H1 (cell line): ENCODE data around the gene MYO16. TPM values are rescaled to one million over a fixed set of nuclear protein-coding genes. Genes with fewer than 3 reads are reported as not detected.

ENCODE experiments used
- CTCF ChIA-PET: fragments of 300-600 bp; sonication (Branson Sonifier 250); formaldehyde crosslinking; loops from one replicate; lab custom pipeline; 2021; ENCODE audit not compliant: partially characterized antibody; lab: Charles Lee
- POLR2A ChIA-PET: fragments of 300-600 bp; sonication (Branson Sonifier 250); formaldehyde crosslinking; loops from one replicate; lab custom pipeline; 2021; ENCODE audit warnings: inconsistent platforms; ENCODE audit not compliant: partially characterized antibody; lab: Charles Lee
- DNase-seq, 2 experiments: peaks; one replicate each; pipeline versions ENCODE4 v3.0.0 to v3.0.0-alpha.2; 2010 to 2022; ENCODE audit warnings: low spot score in 2 of 2, low read depth in 1 of 2, mixed read lengths in 1 of 2
- FAIRE-seq: peaks from 2 replicates; lab custom pipeline; 2011; peaks lifted over from hg19 to GRCh38; lab: Jason Lieb, UNC
- H2AFZ ChIP-seq: 2 replicates; pipeline ENCODE4 v1.8.1; 2012; ENCODE audit warnings: low read length, inconsistent platforms
- H2AK5ac ChIP-seq: 2 replicates; pipeline ENCODE4 v1.6.1; 2013; ENCODE audit warnings: low read depth, low read length
- H2BK120ac ChIP-seq: replicated peaks from 2 replicates; pipeline ENCODE3; 2013; ENCODE audit warnings: low read depth, low read length, inconsistent platforms
- H2BK12ac ChIP-seq: 2 replicates; pipeline ENCODE4 v1.6.1; 2013; ENCODE audit warnings: low read depth, low read length
- H2BK15ac ChIP-seq: 2 replicates; pipeline ENCODE4 v1.6.1; 2013; ENCODE audit warnings: low read length
- H2BK20ac ChIP-seq: 2 replicates; pipeline ENCODE4 v1.6.1; 2013; ENCODE audit warnings: low read length
- H2BK5ac ChIP-seq: 2 replicates; pipeline ENCODE4 v1.6.1; 2013; ENCODE audit warnings: low read depth, low read length
- H3K14ac ChIP-seq: 2 replicates; pipeline ENCODE4 v1.6.1; 2013; ENCODE audit warnings: inconsistent platforms; ENCODE audit not compliant: insufficient read length
- H3K18ac ChIP-seq: 2 replicates; pipeline ENCODE4 v1.6.1; 2013; ENCODE audit warnings: low read length; ENCODE audit errors: extremely low read depth
- H3K23ac ChIP-seq: 2 replicates; pipeline ENCODE4 v1.6.1; 2013; ENCODE audit warnings: inconsistent platforms; ENCODE audit not compliant: insufficient read length
- H3K23me2 ChIP-seq: 2 replicates; pipeline ENCODE4 v1.6.1; 2013; ENCODE audit warnings: low read depth, low read length
- H3K27ac ChIP-seq: 2 replicates; pipeline ENCODE4 v1.6.1; 2011; ENCODE audit warnings: low read depth, low read length, inconsistent platforms
- H3K27me3 ChIP-seq, 4 experiments: replicated peaks in 1 of 4; 1 replicate in 1 of 4; 2 replicates in 3 of 4; pipeline versions ENCODE4 v1.6.1 to v1.8.1; 2011 to 2013; ENCODE audit warnings: low read length in 3 of 4, mild to moderate bottlenecking in 3 of 4, inconsistent platforms in 2 of 4, mixed read lengths in 2 of 4, moderate library complexity in 1 of 4; ENCODE audit not compliant: control insufficient read depth in 3 of 4, insufficient read depth in 3 of 4; ENCODE audit errors: extremely low read depth in 1 of 4
- H3K36me3 ChIP-seq, 4 experiments: 2 replicates each; pipeline versions ENCODE4 v1.6.1 to v1.8.1; 2011 to 2013; ENCODE audit warnings: mild to moderate bottlenecking in 4 of 4, low read length in 3 of 4, moderate library complexity in 2 of 4, control low read depth in 1 of 4, inconsistent platforms in 1 of 4; ENCODE audit not compliant: insufficient read depth in 4 of 4, control insufficient read depth in 2 of 4
- H3K4ac ChIP-seq: replicated peaks from 2 replicates; pipeline ENCODE3; 2013; ENCODE audit warnings: low read length, low read depth, mixed read lengths, inconsistent platforms; ENCODE audit not compliant: insufficient read length
- H3K4me1 ChIP-seq, 4 experiments: replicated peaks in 1 of 4; 1 replicate in 1 of 4; 2 replicates in 3 of 4; pipeline versions ENCODE4 v1.6.1 to v1.8.1; 2011 to 2013; ENCODE audit warnings: low read length in 3 of 4, inconsistent platforms in 2 of 4, mixed read lengths in 1 of 4; ENCODE audit not compliant: insufficient read depth in 4 of 4, control insufficient read depth in 3 of 4
- H3K4me2 ChIP-seq, 2 experiments: 2 replicates each; pipeline versions ENCODE4 v1.6.1 to v1.8.1; 2011 to 2013; ENCODE audit warnings: low read depth in 2 of 2, low read length in 2 of 2, control low read depth in 1 of 2, inconsistent platforms in 1 of 2, mild to moderate bottlenecking in 1 of 2; ENCODE audit not compliant: insufficient read depth in 1 of 2
- H3K4me3 ChIP-seq, 4 experiments: fragments of 200-600, 300-600 bp in 1 of 4; sonication (generic), shearing (Covaris generic), sonication (Bioruptor Twin) in 1 of 4; 2 replicates each; pipeline versions ENCODE4 v1.5.1 to v1.8.1; 2011 to 2016; ENCODE audit warnings: low read length in 4 of 4, low read depth in 3 of 4, control low read depth in 2 of 4, inconsistent platforms in 2 of 4, mild to moderate bottlenecking in 2 of 4, mixed read lengths in 1 of 4, moderate library complexity in 1 of 4; ENCODE audit not compliant: insufficient read depth in 2 of 4; ENCODE audit errors: extremely low read depth in 1 of 4
- H3K56ac ChIP-seq: replicated peaks from 2 replicates; pipeline ENCODE3; 2013; ENCODE audit warnings: low read depth, mild to moderate bottlenecking, mixed read lengths, low read length, inconsistent platforms; ENCODE audit not compliant: insufficient read length
- H3K79me1 ChIP-seq: 2 replicates; pipeline ENCODE4 v1.6.1; 2013; ENCODE audit warnings: low read depth, low read length, control low read depth
- H3K79me2 ChIP-seq, 2 experiments: 2 replicates each; pipeline versions ENCODE4 v1.6.1 to v1.8.1; 2012 to 2013; ENCODE audit warnings: low read length in 2 of 2, mild to moderate bottlenecking in 2 of 2, inconsistent platforms in 1 of 2; ENCODE audit not compliant: insufficient read depth in 2 of 2, control insufficient read depth in 1 of 2
- H3K9ac ChIP-seq, 4 experiments: replicated peaks in 1 of 4; 1 replicate in 1 of 4; 2 replicates in 3 of 4; pipeline versions ENCODE4 v1.6.1 to v1.8.1; 2011 to 2013; ENCODE audit warnings: low read depth in 3 of 4, low read length in 3 of 4, control low read depth in 2 of 4, mild to moderate bottlenecking in 2 of 4, moderate library complexity in 2 of 4, inconsistent platforms in 1 of 4; ENCODE audit errors: extremely low read depth in 1 of 4
- H3K9me3 ChIP-seq, 2 experiments: 2 replicates each; pipeline versions ENCODE4 v1.6.1 to v1.8.1; 2012 to 2013; ENCODE audit warnings: mild to moderate bottlenecking in 2 of 2, moderate library complexity in 2 of 2, control low read depth in 1 of 2, inconsistent platforms in 1 of 2, low read depth in 1 of 2, low read length in 1 of 2, mixed read lengths in 1 of 2; ENCODE audit not compliant: insufficient read depth in 2 of 2
- H4K20me1 ChIP-seq, 2 experiments: replicated peaks in 1 of 2; 2 replicates each; pipeline versions ENCODE3 to v1.8.1; 2011 to 2013; ENCODE audit warnings: inconsistent platforms in 2 of 2, low read length in 2 of 2, mild to moderate bottlenecking in 1 of 2; ENCODE audit not compliant: insufficient read depth in 2 of 2, control insufficient read depth in 1 of 2
- H4K5ac ChIP-seq: 2 replicates; pipeline ENCODE4 v1.6.1; 2013; ENCODE audit warnings: low read length, low read depth, mixed read lengths, inconsistent platforms; ENCODE audit not compliant: insufficient read length
- H4K8ac ChIP-seq: 2 replicates; pipeline ENCODE4 v1.8.0; 2013; ENCODE audit warnings: mild to moderate bottlenecking, moderate library complexity, low read length, inconsistent platforms; ENCODE audit not compliant: insufficient read depth; ENCODE audit errors: extremely low read depth
- H4K91ac ChIP-seq: replicated peaks from 2 replicates; pipeline ENCODE3; 2013; ENCODE audit warnings: low read length, mixed read lengths, inconsistent platforms; ENCODE audit not compliant: insufficient read length
- BRCA1 ChIP-seq: IDR thresholded peaks from 2 replicates; pipeline ENCODE4 v1.6.1; 2012; ENCODE audit warnings: low read depth, low read length, improper control_type of control experiment
- CHD2 ChIP-seq: IDR thresholded peaks from 2 replicates; pipeline ENCODE4 v1.6.1; 2012; ENCODE audit warnings: low read length, improper control_type of control experiment
- FOSL1 ChIP-seq: IDR thresholded peaks from 2 replicates; pipeline ENCODE4 v1.6.1; 2011; ENCODE audit warnings: mild to moderate bottlenecking, low read depth, low read length, moderate library complexity; ENCODE audit not compliant: insufficient read depth
- JUN ChIP-seq: IDR thresholded peaks from 2 replicates; pipeline ENCODE4 v1.6.1; 2011; ENCODE audit warnings: low read depth, mild to moderate bottlenecking, improper control_type of control experiment, low read length
- JUND ChIP-seq: IDR thresholded peaks from 2 replicates; pipeline ENCODE4 v1.6.1; 2011; ENCODE audit warnings: mild to moderate bottlenecking, improper control_type of control experiment, low read length
- KDM1A ChIP-seq: fragments of 200-600, 300-600 bp; sonication (generic); IDR thresholded peaks from 2 replicates; pipeline ENCODE4 v1.7.1; 2016; ENCODE audit warnings: mild to moderate bottlenecking, low read length, borderline replicate concordance
- PHF8 ChIP-seq: fragments of 200-600 bp; sonication (generic); conservative IDR thresholded peaks from 2 replicates; pipeline ENCODE4 v1.7.1; 2012; ENCODE audit warnings: low read depth, mild to moderate bottlenecking, inconsistent platforms, low read length, moderate library complexity
- POLR2A ChIP-seq, 2 experiments: IDR thresholded peaks; 1 replicate in 1 of 2; 2 replicates in 1 of 2; pipeline ENCODE4 v1.6.1; 2011; ENCODE audit warnings: low read depth in 2 of 2, low read length in 2 of 2, mild to moderate bottlenecking in 2 of 2; ENCODE audit errors: control extremely low read depth in 1 of 2
- POLR2AphosphoS5 ChIP-seq: IDR thresholded peaks from 2 replicates; pipeline ENCODE4 v1.6.1; 2011; ENCODE audit warnings: low read depth, low read length
- RFX5 ChIP-seq: IDR thresholded peaks from 2 replicates; pipeline ENCODE4 v1.6.1; 2011; ENCODE audit warnings: low read depth, low read length, improper control_type of control experiment, borderline replicate concordance
- SIX5 ChIP-seq: IDR thresholded peaks from 2 replicates; pipeline ENCODE4 v1.6.1; 2011; ENCODE audit warnings: mild to moderate bottlenecking, low read depth, low read length
- SUZ12 ChIP-seq: fragments of 200-600 bp; sonication (generic); IDR thresholded peaks from 2 replicates; pipeline ENCODE4 v1.6.1; 2012; ENCODE audit warnings: mild to moderate bottlenecking, inconsistent platforms, low read length, moderate library complexity, mixed read lengths
- TEAD4 ChIP-seq: IDR thresholded peaks from 2 replicates; pipeline ENCODE4 v1.6.1; 2012; ENCODE audit warnings: low read depth, low read length, inconsistent platforms, mixed read lengths
- WGBS, 2 experiments: shearing (Covaris generic) in 1 of 2; methylation state at CpG; one replicate each; pipeline versions ENCODE4 v1.1.6 to v1.1.7; 2013 to 2015; ENCODE audit warnings: low lambda C conversion rate in 2 of 2, mixed read lengths in 2 of 2, inconsistent platforms in 1 of 2, low coverage in 1 of 2, missing lambda C conversion rate in 1 of 2; ENCODE audit not compliant: insufficient replicate concordance in 2 of 2, insufficient coverage in 1 of 2, insufficient read length in 1 of 2; ENCODE audit errors: extremely low coverage in 1 of 2, missing lambda C conversion rate in 1 of 2; 5-methylcytosine and 5-hydroxymethylcytosine counted together
- polyA plus RNA-seq, 7 experiments: library from polyadenylated mRNA; depleted of rRNA in 3 of 7; stranded (reverse) in 5 of 7; unstranded in 2 of 7; fragments of >200 nt in 5 of 7; fragments of 200-250 nt in 2 of 7; gene quantifications; 1 replicate in 5 of 7; 2 replicates in 1 of 7; 4 replicates in 1 of 7; pipeline versions ENCODE4 v1.2.1 to v1.2.3, GENCODE V29; 2011 to 2013; ENCODE audit warnings: missing spikeins in 2 of 7, mixed read lengths in 2 of 7
- total RNA-seq: library from RNA; stranded (reverse); fragmentation: NEBNext Ultra II Directional; extraction: Animal tissue kit (Norgen Biotek cat#: 25700); gene quantifications from 2 replicates; pipeline ENCODE4 v1.2.1, GENCODE V29; 2021
- TF ChIP-seq, protein P1 (sequence below): IDR thresholded peaks from 2 replicates; pipeline ENCODE4 v1.6.1; 2011; ENCODE audit warnings: low read depth, mild to moderate bottlenecking, low read length; ENCODE audit not compliant: insufficient read depth

Gene MYO16
- total and polyA plus RNA-seq, 2 of the 8 experiments (the other 6 are each of a cell fraction or from before 2014, with no cell fraction given) = 0.02 to 0.22 TPM

DNA sequence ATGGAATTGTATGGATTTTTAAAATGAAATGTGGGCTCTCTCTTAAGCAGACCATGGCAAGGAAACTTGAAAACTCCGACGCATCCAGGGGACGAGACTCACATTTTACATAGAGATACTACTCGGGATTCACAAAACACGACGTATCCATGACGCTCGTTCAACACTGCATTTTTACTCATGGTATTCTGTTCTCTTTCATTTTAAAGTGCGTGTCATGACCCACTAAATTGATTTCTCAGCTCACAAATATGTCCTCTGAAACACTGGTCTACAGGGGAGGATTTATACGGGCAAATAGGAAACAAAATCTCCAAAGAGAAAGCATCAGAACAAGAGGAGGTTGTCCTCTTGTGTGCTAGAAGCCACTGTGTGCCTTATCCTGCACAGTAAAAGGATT lies 523.5 kb downstream of the MYO16 start:
- Histone ChIP-seq H4K20me1 (no peaks in the 10 kb centered on the region), H2BK120ac (no peak overlapping the region), H3K4ac (no peak overlapping the region), H4K91ac (no peak overlapping the region), H2AK5ac (no peak overlapping the region), H3K4me1 (peaks cover 1 to 3% (median 2%) of the 10 kb centered on the region in 4 experiments; a peak in 5 of 7 replicates), H2BK15ac (no peak overlapping the region), H4K8ac (no peak overlapping the region), H3K27me3 (no peaks in the 10 kb centered on the region), H3K4me3 (no peak overlapping the region), H3K23ac (no peak overlapping the region), H3K23me2 (no peaks in the 10 kb centered on the region), H2BK20ac (no peak overlapping the region), H4K5ac (no peak overlapping the region), H2BK12ac (no peak overlapping the region), H3K9ac (no peak overlapping the region), H3K4me2 (no peak overlapping the region), H3K14ac (no peak overlapping the region), H3K79me1 (no peaks in the 10 kb centered on the region), H2BK5ac (no peak overlapping the region), H3K9me3 (no peaks in the 10 kb centered on the region), H3K18ac (no peak overlapping the region), H3K27ac (no peak overlapping the region), H3K79me2 (no peaks in the 10 kb centered on the region), H3K36me3 (no peaks in the 10 kb centered on the region), H3K56ac (no peak overlapping the region), H2AFZ (no peak overlapping the region)
- ChIA-PET CTCF (interaction anchor here (0.6 to 1.3 kb wide), 2 partner anchors 44 to 128 kb away, joined by 3 read pairs; no protein-coding TSS in a partner anchor), POLR2A (no interaction called here)
- no peak for FAIRE-seq
- 97% methylated on average over 10 of the region's 10 CpGs; no CpG with 5 or more reads in 1 of the 2 experiments for WGBS, 2 experiments
- DNase-seq = no peak
- TF ChIP-seq JUND (no peak), KDM1A (no peak), SIX5 (no peak), RFX5 (no peak), TEAD4 (no peak), POLR2A (IDR thresholded peaks at IDR 0.05; ENCODE audit: control extremely low read depth in 1 of 2, low read depth in 2 of 2, low read length in 2 of 2) (no peak), BRCA1 (no peak), CHD2 (no peak), SUZ12 (no peak), JUN (no peak), POLR2AphosphoS5 (no peak), PHF8 (no peak), FOSL1 (no peak)
- TF ChIP-seq, protein P1, sequence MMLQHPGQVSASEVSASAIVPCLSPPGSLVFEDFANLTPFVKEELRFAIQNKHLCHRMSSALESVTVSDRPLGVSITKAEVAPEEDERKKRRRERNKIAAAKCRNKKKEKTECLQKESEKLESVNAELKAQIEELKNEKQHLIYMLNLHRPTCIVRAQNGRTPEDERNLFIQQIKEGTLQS = no peak
